Measurements from ENCODE around the gene RAB11FIP3. TPM values are rescaled to one million over a fixed set of nuclear protein-coding genes. Genes with fewer than 3 reads are reported as not detected.

Gene RAB11FIP3
- total RNA-seq, 1 experiment from 2014 or later = 12.7 TPM

DNA sequence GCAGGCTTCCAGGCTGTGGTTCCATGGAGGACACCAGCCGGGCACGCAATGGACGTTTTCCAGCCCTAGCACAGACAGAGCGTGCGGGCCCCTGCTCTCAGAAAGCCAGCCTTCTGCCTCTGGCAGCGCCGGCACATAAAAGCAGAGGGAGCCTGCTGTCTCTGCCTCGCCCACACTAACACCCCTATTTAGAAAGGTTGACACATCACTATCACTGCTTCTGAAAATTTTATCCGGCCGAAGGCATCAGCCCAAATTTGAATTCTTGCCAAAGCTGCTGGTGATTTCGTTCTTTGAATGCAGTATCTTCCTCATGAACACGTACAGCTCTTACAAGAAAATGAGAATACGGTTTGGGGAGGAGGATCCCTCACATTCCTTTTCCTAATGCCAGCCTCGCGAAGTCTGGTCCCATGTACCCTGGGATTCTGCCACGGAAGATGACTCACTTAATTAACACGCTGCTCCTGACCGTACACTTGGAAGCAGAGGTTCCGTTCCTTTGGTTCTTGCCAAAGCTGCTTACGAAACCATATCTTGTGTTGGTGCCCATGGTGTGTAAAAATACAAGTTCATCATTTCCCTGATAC, 1.3 kb upstream of the RAB11FIP3 start:
- POLR2A ChIA-PET (ENCODE audit: unreplicated experiment) = no interaction called here

DNA sequence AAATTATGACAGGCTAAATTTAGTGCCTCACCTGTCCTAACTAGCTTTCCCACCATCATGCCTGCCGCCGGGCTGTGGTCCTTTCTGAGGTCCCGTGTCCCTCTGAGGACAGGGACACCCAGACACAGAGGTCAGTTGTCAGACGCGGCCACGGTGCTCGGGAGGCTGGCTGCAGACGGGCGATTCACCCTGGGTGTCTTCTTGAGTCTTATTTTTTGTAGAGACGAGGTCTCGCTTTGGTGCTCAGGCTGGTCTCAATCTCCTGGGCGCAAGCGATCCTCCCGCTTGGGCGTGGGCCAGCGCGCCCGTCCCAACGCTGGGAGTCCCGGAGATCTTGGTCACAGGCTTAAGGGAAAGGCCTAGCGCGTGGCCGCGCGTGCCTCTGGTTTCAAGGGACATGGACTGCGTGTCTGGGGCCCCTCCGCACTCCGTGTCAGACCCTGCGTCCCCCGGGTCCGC, 797 bp upstream of the RAB11FIP3 start:
- H3K4me3 ChIP-seq (ENCODE audit: low read length) = peak overlapping the region; percentile 70
- peak overlapping the region; percentile 50 for H3K9ac ChIP-seq (ENCODE audit: low read length)
- ChIA-PET CTCF (interaction anchor here (0.6 kb wide), 1 partner anchor 189 kb away, joined by 6 read pairs; no protein-coding TSS in a partner anchor), POLR2A (ENCODE audit: unreplicated experiment) (no interaction called here)
- intact Hi-C loops (cut with micrococcal nuclease) = loop anchor here (2.0 kb wide), 1 partner anchor 22 kb away; no protein-coding TSS in a partner anchor
- no peak overlapping the region for H3K27ac ChIP-seq (ENCODE audit: low read length)
- H3K79me2 ChIP-seq (ENCODE audit: low read length) = peaks cover 17% of the 10 kb centered on the region
- no peaks in the 10 kb centered on the region for H3K36me3 ChIP-seq (ENCODE audit: low read depth, low read length)
- H2AFZ ChIP-seq (ENCODE audit: low read length) = peak overlapping the region; percentile 97
- peak; percentile 36 for DNase-seq
- BruUV-seq (replicated peaks) = no TSS peak
- H4K20me1 ChIP-seq (ENCODE audit: low read length) = peaks cover 6% of the 10 kb centered on the region; the same call in 1 of the 2 replicates
- peak; percentile 33 for ATAC-seq
- no peaks in the 10 kb centered on the region for H3K9me2 ChIP-seq (replicated peaks; ENCODE audit: low read length)
- TF ChIP-seq CTCF (conservative IDR thresholded peaks at IDR 0.05; ENCODE audit: low read depth, low read length) (no peak), EZH2phosphoT487 (IDR thresholded peaks at IDR 0.05; ENCODE audit: borderline replicate concordance, low read length) (no peak), EZH2 (IDR thresholded peaks at IDR 0.05; ENCODE audit: low read length, unreplicated experiment) (no peak)
- no peaks in the 10 kb centered on the region for H3F3A ChIP-seq (ENCODE audit: low read length, unreplicated experiment)
- H3K4me2 ChIP-seq (ENCODE audit: low read length) = peak overlapping the region; percentile 98
- no peaks in the 10 kb centered on the region for H3K9me3 ChIP-seq (ENCODE audit: low read length)
- H3K27me3 ChIP-seq (ENCODE audit: low read length) = no peaks in the 10 kb centered on the region
- peaks cover 23% of the 10 kb centered on the region for H3K4me1 ChIP-seq (ENCODE audit: insufficient read depth, low read length)

More for the DNA sequence above, 1.3 kb upstream of the RAB11FIP3 start:
- Histone ChIP-seq H3K27me3 (ENCODE audit: low read length) (no peaks in the 10 kb centered on the region), H3K36me3 (ENCODE audit: low read depth, low read length) (no peaks in the 10 kb centered on the region), H3F3A (ENCODE audit: low read length, unreplicated experiment) (no peaks in the 10 kb centered on the region), H3K27ac (ENCODE audit: low read length) (no peak overlapping the region), H3K79me2 (ENCODE audit: low read length) (peaks cover 16% of the 10 kb centered on the region), H4K20me1 (ENCODE audit: low read length) (peaks cover 6% of the 10 kb centered on the region; the same call in 1 of the 2 replicates), H3K4me3 (ENCODE audit: low read length) (peak overlapping the region; percentile 70), H3K9me2 (replicated peaks; ENCODE audit: low read length) (no peaks in the 10 kb centered on the region), H3K4me1 (ENCODE audit: insufficient read depth, low read length) (peaks cover 23% of the 10 kb centered on the region), H2AFZ (ENCODE audit: low read length) (peak overlapping the region; percentile 97), H3K9ac (ENCODE audit: low read length) (0 out of 2 replicates have a peak overlapping the region, but pooled peaks have one; percentile 50), H3K9me3 (ENCODE audit: low read length) (no peaks in the 10 kb centered on the region), H3K4me2 (ENCODE audit: low read length) (peak overlapping the region; percentile 98)
- BruUV-seq (replicated peaks) = no TSS peak
- CTCF ChIA-PET = interaction anchor here (0.6 kb wide), 1 partner anchor 189 kb away, joined by 6 read pairs; no protein-coding TSS in a partner anchor
- DNase-seq (peak; percentile 76), ATAC-seq (peak; percentile 66)
- intact Hi-C loops (cut with micrococcal nuclease) = loop anchor here (2.0 kb wide), 1 partner anchor 21 kb away; no protein-coding TSS in a partner anchor
- TF ChIP-seq CTCF (conservative IDR thresholded peaks at IDR 0.05; ENCODE audit: low read depth, low read length) (no peak), EZH2 (IDR thresholded peaks at IDR 0.05; ENCODE audit: low read length, unreplicated experiment) (no peak), EZH2phosphoT487 (IDR thresholded peaks at IDR 0.05; ENCODE audit: borderline replicate concordance, low read length) (no peak)

- Histone ChIP-seq H3K4me2 (ENCODE audit: low read length) (no peak overlapping the region), H2AFZ (ENCODE audit: low read length) (no peak overlapping the region), H3K27ac (ENCODE audit: low read length) (no peak overlapping the region), H3K9me2 (replicated peaks; ENCODE audit: low read length) (no peaks in the 10 kb centered on the region), H3K9me3 (ENCODE audit: low read length) (no peaks in the 10 kb centered on the region), H3K79me2 (ENCODE audit: low read length) (peaks cover 17% of the 10 kb centered on the region), H3F3A (ENCODE audit: low read length, unreplicated experiment) (no peaks in the 10 kb centered on the region), H4K20me1 (ENCODE audit: low read length) (peaks cover 6% of the 10 kb centered on the region; the same call in 1 of the 2 replicates), H3K4me1 (ENCODE audit: insufficient read depth, low read length) (peaks cover 23% of the 10 kb centered on the region), H3K36me3 (ENCODE audit: low read depth, low read length) (no peaks in the 10 kb centered on the region), H3K27me3 (ENCODE audit: low read length) (no peaks in the 10 kb centered on the region), H3K9ac (ENCODE audit: low read length) (peak overlapping the region; percentile 50; the same call in 1 of the 2 replicates), H3K4me3 (ENCODE audit: low read length) (peak overlapping the region; percentile 70)
- intact Hi-C loops (cut with micrococcal nuclease) = loop anchor here (2.0 kb wide), 1 partner anchor 23 kb away; no protein-coding TSS in a partner anchor
- TF ChIP-seq EZH2 (IDR thresholded peaks at IDR 0.05; ENCODE audit: low read length, unreplicated experiment) = no peak
- no peak for TF ChIP-seq EZH2phosphoT487 (IDR thresholded peaks at IDR 0.05; ENCODE audit: borderline replicate concordance, low read length)
- TF ChIP-seq CTCF (conservative IDR thresholded peaks at IDR 0.05; ENCODE audit: low read depth, low read length) = no peak
- no TSS peak for BruUV-seq (replicated peaks)
- ChIA-PET POLR2A (ENCODE audit: unreplicated experiment) (no interaction called here), CTCF (no interaction called here)
- DNase-seq (no peak), ATAC-seq (peak; percentile 12)
These were observed 278 bp downstream of the RAB11FIP3 start for GRCh38 chr16:425740-426114.
